Esophagus (tissue), 2 donors: ENCODE measurements around the gene DROSHA. TPM values are rescaled to one million over a fixed set of nuclear protein-coding genes. Genes with fewer than 3 reads are reported as not detected.

Experiments used
- H3K27ac ChIP-seq, 2 donors: one replicate each; pipeline ENCODE4 v1.5.1; 2013; ENCODE audit warnings: low read depth in 2 of 2, mild to moderate bottlenecking in 2 of 2, inconsistent platforms in 1 of 2, low read length in 1 of 2, moderate library complexity in 1 of 2
- H3K27me3 ChIP-seq, 2 donors: one replicate each; pipeline ENCODE4 v1.6.1; 2013; ENCODE audit warnings: low read length in 2 of 2, control low read depth in 1 of 2, mild to moderate bottlenecking in 1 of 2; ENCODE audit not compliant: insufficient read depth in 2 of 2, control insufficient read depth in 1 of 2
- H3K36me3 ChIP-seq, 2 donors: one replicate each; pipeline ENCODE4 v1.6.1; 2013; ENCODE audit warnings: low read length in 1 of 2; ENCODE audit not compliant: control insufficient read depth in 2 of 2, insufficient read depth in 2 of 2
- H3K4me1 ChIP-seq, 2 donors: one replicate each; pipeline ENCODE4 v1.6.1; 2013; ENCODE audit warnings: low read length in 1 of 2; ENCODE audit not compliant: control insufficient read depth in 2 of 2, insufficient read depth in 2 of 2
- H3K4me3 ChIP-seq, 2 donors: one replicate each; pipeline ENCODE4 v1.5.1; 2013; ENCODE audit warnings: low read length in 2 of 2, mild to moderate bottlenecking in 2 of 2, low read depth in 1 of 2, moderate library complexity in 1 of 2
- H3K9me3 ChIP-seq, 2 donors: one replicate each; pipeline ENCODE4 v1.6.1; 2013; ENCODE audit warnings: mild to moderate bottlenecking in 2 of 2, low read depth in 1 of 2, low read length in 1 of 2, moderate library complexity in 1 of 2; ENCODE audit not compliant: control insufficient read depth in 2 of 2, insufficient read depth in 1 of 2
- WGBS, 2 donors: extraction: QIAGEN DNeasy Blood & Tissue Kit; methylation state at CpG; one replicate each; pipeline ENCODE4 v1.1.7; 2013; 5-methylcytosine and 5-hydroxymethylcytosine counted together
- polyA plus RNA-seq, 2 donors: library from polyadenylated mRNA; stranded (reverse); fragments of 200-250 nt; gene quantifications; one replicate each; pipeline ENCODE4 v1.2.3, GENCODE V29; 2013
- donor health status: healthy with polysubstance abuse.
- donor health status: Bipolar disorder and iron deficiency.

Gene DROSHA
- polyA plus RNA-seq, 2 donors: 21.8 to 34.6 TPM

DNA sequence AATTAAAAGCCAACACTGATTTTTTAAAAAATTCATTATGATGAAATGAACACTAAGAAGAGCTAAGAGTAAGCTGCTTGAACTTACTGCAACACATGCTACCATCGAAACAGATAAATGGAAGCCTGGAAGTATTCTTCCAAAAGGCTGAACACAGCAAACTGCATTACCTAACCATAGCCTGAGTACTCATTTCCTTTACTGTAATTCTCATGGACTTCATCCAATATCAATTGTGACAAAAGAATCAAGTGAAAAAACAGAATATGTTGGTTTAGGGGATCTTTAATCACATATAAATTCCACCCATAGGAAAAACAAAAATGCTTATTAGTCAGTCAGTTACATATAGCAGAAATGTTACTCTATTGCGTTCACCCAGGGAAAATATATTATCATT is 68.5 kb downstream of the DROSHA start:
- Histone ChIP-seq H3K4me3 (no peak overlapping the region), H3K9me3 (no peaks in the 10 kb centered on the region), H3K27me3 (no peaks in the 10 kb centered on the region), H3K4me1 (no peaks in the 10 kb centered on the region), H3K36me3 (peaks cover 5 to 12% of the 10 kb centered on the region in 2 donors), H3K27ac (no peak overlapping the region)
- 95 to 96% methylated on average over 2 of the region's 2 CpGs for WGBS, 2 donors

- H3K9me3 ChIP-seq: peaks cover 0 to 2% of the 10 kb centered on the region in 2 donors
- H3K36me3 ChIP-seq: peaks cover 4 to 12% of the 10 kb centered on the region in 2 donors
- no peak overlapping the region for H3K27ac ChIP-seq
- no peaks in the 10 kb centered on the region for H3K27me3 ChIP-seq
- 98% methylated on average over 3 of the region's 3 CpGs for WGBS, 2 donors
- H3K4me1 ChIP-seq: no peaks in the 10 kb centered on the region
- H3K4me3 ChIP-seq: no peak overlapping the region
Observed at GRCh38 chr5:31459594-31459993, 72.3 kb downstream of the DROSHA start.

DNA sequence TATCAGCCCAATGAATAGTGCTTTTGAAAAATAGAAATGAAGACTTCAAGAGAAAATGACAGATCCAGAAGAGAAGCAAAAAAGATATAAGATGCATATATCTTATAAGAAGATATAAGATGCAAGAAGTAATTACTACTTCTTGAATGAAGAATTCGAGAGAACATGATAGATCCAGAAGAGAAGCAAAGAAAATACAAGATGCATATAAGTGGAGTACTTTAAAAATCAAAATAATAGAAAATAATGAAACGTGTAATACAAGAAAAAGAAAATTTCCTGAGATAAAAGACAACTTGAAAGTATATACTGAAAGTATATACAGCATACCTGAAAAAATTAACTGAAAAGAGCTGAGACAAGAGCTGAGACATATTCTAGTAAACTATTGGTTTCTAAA is 76.7 kb downstream of the DROSHA start:
- peaks cover 2 to 4% of the 10 kb centered on the region in 2 donors for H3K36me3 ChIP-seq
- H3K9me3 ChIP-seq: peaks cover 0 to 2% of the 10 kb centered on the region in 2 donors
- no peak overlapping the region for H3K27ac ChIP-seq
- H3K27me3 ChIP-seq: no peaks in the 10 kb centered on the region
- H3K4me3 ChIP-seq: no peak overlapping the region
- 97 to 99% methylated on average over 2 of the region's 2 CpGs for WGBS, 2 donors
- no peaks in the 10 kb centered on the region for H3K4me1 ChIP-seq

DNA sequence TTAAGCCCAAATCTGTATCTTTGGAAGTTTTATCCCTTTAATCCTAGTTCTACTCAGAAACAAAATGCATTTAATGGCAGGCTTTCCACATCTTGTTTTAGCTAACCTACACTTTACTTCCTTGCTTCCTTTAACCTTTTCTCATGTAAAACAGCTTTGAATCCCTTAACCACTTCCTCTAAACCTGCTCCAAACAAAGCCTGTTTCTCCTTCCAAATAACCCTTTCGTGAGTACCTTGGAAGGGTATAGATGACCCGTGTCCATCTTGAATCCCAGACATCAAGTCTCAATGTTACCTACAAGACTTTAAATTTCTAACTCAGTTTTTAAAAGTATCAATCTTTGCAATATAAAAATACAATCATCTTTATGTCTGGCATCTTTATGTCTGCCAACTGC is 78.4 kb downstream of the DROSHA start:
- peaks cover 0 to 2% of the 10 kb centered on the region in 2 donors for H3K36me3 ChIP-seq
- no peaks in the 10 kb centered on the region for H3K27me3 ChIP-seq
- no peak overlapping the region for H3K4me3 ChIP-seq
- 85 to 93% methylated on average over 2 of the region's 2 CpGs for WGBS, 2 donors
- peaks cover 0 to 2% of the 10 kb centered on the region in 2 donors for H3K9me3 ChIP-seq
- H3K4me1 ChIP-seq: no peaks in the 10 kb centered on the region
- no peak overlapping the region for H3K27ac ChIP-seq

GRCh38 chr5:31452314-31452713 is 79.6 kb downstream of the DROSHA start:
- WGBS, 2 donors: 60 to 71% methylated on average over 1 of the region's 1 CpG

DNA sequence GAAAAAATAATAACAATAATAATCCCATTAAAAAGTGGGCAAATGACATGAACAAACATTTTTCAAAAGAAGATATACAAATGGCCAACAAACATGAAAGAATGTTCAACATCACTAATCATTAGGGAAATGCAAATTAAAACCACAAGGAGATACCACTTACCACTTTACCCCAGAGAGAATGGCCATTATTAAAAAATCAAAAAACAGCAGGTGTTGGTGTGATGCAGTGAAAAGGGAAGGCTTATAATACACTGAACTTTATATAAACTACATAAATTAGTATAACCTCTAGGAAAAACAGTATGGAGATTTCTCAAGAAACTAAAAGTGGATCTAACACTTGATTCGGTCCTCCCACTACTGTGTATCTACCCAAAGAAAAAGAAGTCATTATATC is 81.9 kb downstream of the DROSHA start:
- Histone ChIP-seq H3K4me3 (no peak overlapping the region), H3K4me1 (no peaks in the 10 kb centered on the region), H3K27ac (no peak overlapping the region), H3K9me3 (no peaks in the 10 kb centered on the region), H3K36me3 (no peaks in the 10 kb centered on the region), H3K27me3 (no peaks in the 10 kb centered on the region)
- WGBS, 2 donors: 88 to 95% methylated on average over 1 of the region's 1 CpG

More at GRCh38 chr5:31452314-31452713, 79.6 kb downstream of the DROSHA start:
- H3K4me1 ChIP-seq: no peaks in the 10 kb centered on the region
- H3K4me3 ChIP-seq: no peak overlapping the region
- peaks cover 0 to 2% of the 10 kb centered on the region in 2 donors for H3K9me3 ChIP-seq
- peaks cover 0 to 2% of the 10 kb centered on the region in 2 donors for H3K36me3 ChIP-seq
- H3K27me3 ChIP-seq: no peaks in the 10 kb centered on the region
- no peak overlapping the region for H3K27ac ChIP-seq

- no peaks in the 10 kb centered on the region for H3K4me1 ChIP-seq
- no peaks in the 10 kb centered on the region for H3K36me3 ChIP-seq
- H3K27me3 ChIP-seq: no peaks in the 10 kb centered on the region
- H3K27ac ChIP-seq: no peak overlapping the region
- no peaks in the 10 kb centered on the region for H3K9me3 ChIP-seq
- no peak overlapping the region for H3K4me3 ChIP-seq
- 91 to 97% methylated on average over 7 of the region's 7 CpGs for WGBS, 2 donors
Observed at GRCh38 chr5:31449174-31449573, 82.7 kb downstream of the DROSHA start.

DNA sequence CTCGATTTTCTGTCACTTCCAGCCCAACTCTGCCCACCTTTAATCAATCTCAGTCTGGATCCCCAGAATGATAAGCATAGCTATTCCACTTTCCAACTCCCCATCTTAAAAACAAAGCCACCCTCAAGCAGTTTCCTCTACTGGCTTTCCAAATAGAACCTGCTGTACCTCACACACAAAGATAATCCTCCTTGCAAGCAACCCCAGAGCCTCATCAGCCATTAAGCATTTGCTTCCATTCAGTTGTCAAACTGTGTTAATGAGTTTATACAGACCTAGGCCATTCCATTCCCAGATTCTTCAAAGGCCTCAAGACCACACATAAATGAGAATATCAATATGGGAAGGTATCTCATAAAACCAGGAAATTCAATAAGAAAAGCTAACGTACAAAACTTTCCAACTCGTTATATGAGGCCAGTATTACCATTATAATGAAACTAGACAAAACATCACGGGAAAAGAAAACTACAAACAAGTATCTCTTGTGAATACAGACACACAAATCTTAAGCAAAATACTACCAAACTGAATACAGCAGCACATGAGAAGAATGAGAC is 86.8 kb downstream of the DROSHA start:
- WGBS, 2 donors: 96 to 97% methylated on average over 4 of the region's 4 CpGs
- Histone ChIP-seq H3K27me3 (no peaks in the 10 kb centered on the region), H3K9me3 (no peaks in the 10 kb centered on the region), H3K4me1 (peaks cover 0 to 2% of the 10 kb centered on the region in 2 donors), H3K36me3 (peaks cover 0 to 3% of the 10 kb centered on the region in 2 donors), H3K4me3 (no peak overlapping the region), H3K27ac (no peak overlapping the region)

- H3K4me3 ChIP-seq: no peak overlapping the region
- H3K9me3 ChIP-seq: no peaks in the 10 kb centered on the region
- H3K4me1 ChIP-seq: peaks cover 0 to 2% of the 10 kb centered on the region in 2 donors
- no peaks in the 10 kb centered on the region for H3K27me3 ChIP-seq
- WGBS, 2 donors: 90 to 95% methylated on average over 3 of the region's 3 CpGs
- H3K27ac ChIP-seq: no peak overlapping the region
- H3K36me3 ChIP-seq: peaks cover 0 to 3% of the 10 kb centered on the region in 2 donors
Observed at GRCh38 chr5:31443572-31443971, 88.3 kb downstream of the DROSHA start.

DNA sequence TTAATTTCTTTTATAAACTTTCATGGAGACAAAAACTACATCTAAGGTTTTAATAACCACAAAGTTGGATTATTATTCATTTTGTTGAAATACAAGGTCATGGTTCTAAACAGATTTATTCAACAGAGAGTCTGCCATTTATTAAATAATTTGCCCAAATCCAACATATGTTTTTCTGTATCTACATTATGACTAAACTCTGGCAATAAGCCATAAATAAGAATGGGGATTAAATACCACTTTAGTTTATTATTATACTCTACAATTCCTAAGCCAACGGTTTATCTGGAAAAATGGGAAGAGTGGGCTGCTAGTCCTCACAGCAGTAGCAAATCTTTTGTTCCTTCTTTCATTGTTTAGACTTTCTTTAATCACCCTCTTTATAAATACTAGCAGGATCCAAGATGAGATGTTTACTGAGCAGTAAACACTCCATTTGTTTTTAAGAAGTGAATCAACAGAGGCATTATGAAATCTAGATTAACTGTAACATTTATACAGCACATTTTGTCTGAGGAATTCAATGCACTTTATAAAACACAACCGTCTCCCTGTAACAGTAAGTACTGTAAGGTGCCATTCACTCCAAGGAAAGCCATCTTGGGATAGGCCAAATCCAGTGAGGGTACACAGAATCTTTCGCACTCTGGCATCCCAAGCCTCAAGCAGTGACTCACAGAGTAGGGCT is 89.7 kb downstream of the DROSHA start:
- Histone ChIP-seq H3K4me1 (peaks cover 0 to 2% of the 10 kb centered on the region in 2 donors), H3K4me3 (no peak overlapping the region), H3K27ac (no peak overlapping the region), H3K36me3 (peaks cover 0 to 3% of the 10 kb centered on the region in 2 donors), H3K27me3 (no peaks in the 10 kb centered on the region), H3K9me3 (no peaks in the 10 kb centered on the region)
- 55 to 65% methylated on average over 3 of the region's 3 CpGs for WGBS, 2 donors
